AG20443 (cell line): ENCODE results near the gene NAPSA.
A peak's percentile ranks its signal among the peaks of the same experiment; 100 is the strongest.
"Not testable (repeated sequence)": the region's sequence is repeated elsewhere in the genome, so short reads cannot be mapped to it uniquely, and the experiment has no call there.

Experiments
- DNase-seq: peaks from one replicate; pipeline ENCODE4 v3.0.0; 2012; ENCODE audit warnings: low spot score, mixed read lengths

The NAPSA gene

DNA sequence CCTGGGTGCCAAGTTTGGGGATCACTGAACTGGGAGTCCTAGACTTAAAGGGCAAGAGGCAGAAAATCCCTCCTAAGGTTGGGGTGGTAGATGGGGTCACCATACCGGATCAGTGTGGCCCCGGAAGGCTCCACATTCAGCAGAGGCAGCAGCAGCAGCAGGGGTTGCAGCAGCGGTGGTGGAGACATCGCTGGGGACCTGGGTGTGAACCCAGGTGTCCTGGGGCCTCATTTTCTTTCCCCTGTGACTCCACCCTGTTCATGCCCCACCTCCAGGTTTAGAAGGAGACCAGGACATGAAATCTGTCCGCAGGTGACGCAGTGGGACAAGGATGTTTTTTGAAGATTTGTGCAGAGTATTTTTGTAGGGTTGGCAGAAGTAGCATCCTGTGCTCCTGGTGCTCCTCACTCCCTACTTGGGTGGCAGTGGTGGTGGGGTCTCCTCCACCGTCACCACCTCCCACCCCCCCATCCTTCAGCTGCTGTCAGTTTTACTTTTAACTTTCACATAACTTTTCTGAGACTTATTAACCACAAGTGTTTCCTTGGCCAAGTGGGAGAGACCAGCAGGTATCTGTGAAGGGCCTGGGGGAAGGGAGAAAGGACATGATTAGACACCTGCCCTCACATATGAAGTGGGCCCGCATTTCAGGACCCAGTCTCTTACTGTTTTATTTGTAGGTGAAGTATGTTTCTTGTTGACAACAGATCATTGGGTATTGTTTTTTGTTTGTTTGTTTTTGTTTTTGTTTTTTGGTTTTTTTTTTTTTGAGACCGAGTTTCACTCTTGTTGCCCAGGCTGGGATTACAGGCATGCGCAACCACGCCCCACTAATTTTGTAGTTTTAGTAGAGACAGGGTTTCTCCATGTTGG, at the start of gene NAPSA:
Gene NAPSA, minus strand, starts transcription at position 206 of the 873 bp plus-strand sequence. Its CDS starts 18 bp downstream, at position 188.
- no peak for DNase-seq

DNA sequence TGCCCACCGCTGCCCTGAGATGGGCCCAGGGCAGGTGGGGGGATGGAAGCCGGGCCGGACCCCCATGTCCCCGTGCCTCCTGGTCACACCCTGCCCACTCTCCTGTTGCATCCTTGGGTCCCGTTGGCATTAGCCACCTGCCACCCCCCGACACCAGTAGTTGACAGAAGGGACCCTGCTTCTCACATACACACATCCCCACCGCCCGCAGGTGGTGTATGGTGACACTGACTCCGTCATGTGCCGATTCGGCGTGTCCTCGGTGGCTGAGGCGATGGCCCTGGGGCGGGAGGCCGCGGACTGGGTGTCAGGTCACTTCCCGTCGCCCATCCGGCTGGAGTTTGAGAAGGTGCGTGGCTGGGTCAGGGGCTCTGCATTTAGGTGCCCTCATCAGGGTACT, 48.1 kb upstream of the NAPSA start:
- no peak for DNase-seq

DNA sequence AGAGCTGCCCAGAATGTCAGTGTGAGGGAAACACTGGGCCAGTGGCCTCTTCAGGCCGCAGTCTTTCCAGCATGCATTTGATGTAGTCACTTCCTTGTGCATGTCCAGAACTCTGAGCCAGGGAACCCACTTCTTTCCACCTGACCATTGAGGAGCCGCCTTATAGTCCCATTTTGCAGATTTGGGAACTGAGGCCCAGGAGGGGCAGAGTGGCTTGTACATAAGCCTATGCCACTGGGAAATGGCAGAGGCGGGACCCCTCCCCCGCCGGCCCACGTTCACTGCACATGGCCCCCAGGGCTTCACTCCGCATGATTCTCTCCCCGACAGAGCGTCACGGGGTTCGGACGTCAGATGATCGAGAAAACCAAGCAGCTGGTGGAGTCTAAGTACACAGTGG, 47.7 kb upstream of the NAPSA start:
- no peak for DNase-seq

DNA sequence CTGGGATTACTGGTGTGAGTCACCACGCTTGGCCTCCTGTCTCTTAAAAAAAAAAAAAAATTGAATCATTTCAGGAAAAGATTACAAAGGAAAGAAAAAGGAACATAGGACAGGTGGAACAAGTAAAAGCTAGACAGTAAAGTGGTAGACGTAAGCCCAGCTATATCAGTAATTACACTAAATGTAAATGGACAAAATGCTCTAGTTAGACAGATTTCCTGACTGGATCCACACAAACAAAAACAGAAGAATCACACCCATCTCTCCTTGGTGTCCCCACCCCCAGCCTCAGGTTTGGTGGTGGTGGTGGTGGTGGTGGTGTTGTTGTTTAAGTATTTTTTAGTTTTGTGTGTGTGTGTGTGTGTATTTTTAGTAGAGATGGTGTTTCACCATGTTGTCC, 47.0 kb upstream of the NAPSA start:
- DNase-seq = no peak

DNA sequence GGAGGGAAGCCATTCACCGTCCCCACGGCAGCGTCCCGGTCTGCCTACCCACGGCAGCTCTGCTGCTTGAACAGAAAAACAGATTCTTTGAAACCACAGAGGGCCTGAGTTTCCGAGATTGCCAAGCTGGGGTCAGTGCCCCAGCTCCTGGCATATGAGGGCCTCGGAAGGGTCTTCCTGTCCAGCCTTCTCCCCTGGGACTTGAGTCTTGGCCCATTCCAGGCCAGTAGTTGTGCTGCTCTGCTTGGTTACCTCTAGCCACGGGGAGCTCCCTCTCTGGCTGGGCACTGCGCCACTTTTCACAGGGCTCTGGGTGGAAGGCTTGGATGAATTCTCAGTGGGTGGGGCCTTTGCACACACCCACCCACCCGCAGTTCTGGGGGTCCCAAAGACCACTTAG, 44.7 kb upstream of the NAPSA start:
- DNase-seq = no peak

DNA sequence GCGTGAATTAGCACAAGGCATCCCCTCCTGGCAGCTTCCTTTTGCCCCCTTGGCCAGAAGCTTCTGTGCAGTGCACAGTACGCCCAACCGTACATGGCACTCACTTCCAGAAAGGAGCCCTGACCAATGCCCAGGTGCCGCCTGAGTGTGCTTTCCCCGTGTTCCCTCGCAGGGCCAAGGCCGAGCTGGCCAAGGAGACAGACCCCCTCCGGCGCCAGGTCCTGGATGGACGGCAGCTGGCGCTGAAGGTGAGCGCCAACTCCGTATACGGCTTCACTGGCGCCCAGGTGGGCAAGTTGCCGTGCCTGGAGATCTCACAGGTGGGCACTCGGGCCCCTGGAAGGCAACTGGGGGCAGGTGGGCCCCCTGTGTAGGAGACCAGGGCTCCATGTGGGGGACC, 43.9 kb upstream of the NAPSA start:
- no peak for DNase-seq

DNA sequence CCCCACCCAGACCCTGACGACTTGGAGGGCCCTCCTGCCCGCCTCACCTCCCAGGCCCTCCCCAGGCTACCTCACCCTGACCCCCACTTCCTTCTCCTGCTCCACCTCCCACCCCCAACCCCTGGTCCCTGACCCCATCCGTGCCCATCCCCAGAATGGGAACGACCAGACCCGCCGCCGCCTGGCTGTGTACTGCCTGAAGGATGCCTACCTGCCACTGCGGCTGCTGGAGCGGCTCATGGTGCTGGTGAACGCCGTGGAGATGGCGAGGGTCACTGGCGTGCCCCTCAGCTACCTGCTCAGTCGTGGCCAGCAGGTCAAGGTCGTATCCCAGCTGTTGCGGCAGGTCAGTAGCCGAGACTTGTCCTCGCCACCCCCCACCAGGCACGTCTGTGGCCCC, 41.4 kb upstream of the NAPSA start:
- DNase-seq = no peak

DNA sequence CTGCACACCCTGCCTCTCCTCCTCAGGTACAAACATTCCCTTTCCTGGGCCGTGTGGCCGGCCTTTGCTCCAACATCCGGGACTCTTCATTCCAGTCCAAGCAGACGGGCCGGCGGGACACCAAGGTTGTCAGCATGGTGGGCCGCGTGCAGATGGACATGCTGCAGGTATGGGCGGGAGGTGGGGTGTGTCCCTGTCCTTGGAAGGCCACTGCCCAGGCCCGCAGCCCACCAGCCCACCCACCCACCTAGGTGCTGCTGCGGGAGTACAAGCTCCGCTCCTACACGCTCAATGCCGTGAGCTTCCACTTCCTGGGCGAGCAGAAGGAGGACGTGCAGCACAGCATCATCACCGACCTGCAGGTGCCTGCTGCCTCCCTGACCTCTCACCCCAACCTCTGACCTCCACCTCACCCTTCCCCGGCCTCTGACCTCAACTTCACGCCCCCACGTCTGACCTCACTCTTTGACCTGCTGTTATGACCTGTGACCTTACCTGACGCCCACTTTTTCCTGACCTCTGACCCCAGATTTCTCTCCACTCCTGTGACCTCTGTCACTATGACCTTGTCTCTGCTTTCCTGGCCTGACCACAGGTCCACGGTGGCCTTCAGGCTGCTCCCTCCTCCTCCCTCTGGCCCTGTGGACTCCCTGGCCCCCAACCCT, 40.8 kb upstream of the NAPSA start:
- no peak for DNase-seq

DNA sequence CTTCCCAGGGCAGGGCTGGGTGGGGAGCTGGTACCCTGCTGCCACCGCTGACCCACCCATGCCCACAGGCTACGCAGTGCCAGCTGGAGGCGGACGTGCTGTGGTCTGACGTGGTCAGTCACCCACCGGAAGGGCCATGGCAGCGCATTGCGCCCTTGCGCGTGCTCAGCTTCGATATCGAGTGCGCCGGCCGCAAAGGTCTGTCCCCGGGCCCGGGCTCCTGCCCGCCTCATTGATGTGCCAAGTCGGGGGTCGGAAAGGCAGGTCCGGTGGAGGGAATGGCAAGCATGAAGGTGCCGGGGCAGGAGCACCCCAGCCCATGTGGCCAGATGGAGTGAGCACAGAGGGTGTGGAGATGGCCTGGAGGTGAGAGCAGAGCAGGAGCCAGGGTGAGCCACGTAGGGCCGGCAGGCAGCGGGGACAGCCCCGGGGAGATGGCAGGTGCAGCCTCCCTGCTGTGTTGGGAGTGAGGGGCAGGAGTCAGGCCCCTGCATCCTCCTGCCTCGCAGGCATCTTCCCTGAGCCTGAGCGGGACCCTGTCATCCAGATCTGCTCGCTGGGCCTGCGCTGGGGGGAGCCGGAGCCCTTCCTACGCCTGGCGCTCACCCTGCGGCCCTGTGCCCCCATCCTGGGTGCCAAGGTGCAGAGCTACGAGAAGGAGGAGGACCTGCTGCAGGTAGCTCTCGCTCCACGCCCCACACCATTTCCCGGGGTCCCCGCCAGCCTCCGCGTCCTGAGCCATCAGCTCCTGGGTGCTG, 37.3 kb upstream of the NAPSA start:
- no peak for DNase-seq

DNA sequence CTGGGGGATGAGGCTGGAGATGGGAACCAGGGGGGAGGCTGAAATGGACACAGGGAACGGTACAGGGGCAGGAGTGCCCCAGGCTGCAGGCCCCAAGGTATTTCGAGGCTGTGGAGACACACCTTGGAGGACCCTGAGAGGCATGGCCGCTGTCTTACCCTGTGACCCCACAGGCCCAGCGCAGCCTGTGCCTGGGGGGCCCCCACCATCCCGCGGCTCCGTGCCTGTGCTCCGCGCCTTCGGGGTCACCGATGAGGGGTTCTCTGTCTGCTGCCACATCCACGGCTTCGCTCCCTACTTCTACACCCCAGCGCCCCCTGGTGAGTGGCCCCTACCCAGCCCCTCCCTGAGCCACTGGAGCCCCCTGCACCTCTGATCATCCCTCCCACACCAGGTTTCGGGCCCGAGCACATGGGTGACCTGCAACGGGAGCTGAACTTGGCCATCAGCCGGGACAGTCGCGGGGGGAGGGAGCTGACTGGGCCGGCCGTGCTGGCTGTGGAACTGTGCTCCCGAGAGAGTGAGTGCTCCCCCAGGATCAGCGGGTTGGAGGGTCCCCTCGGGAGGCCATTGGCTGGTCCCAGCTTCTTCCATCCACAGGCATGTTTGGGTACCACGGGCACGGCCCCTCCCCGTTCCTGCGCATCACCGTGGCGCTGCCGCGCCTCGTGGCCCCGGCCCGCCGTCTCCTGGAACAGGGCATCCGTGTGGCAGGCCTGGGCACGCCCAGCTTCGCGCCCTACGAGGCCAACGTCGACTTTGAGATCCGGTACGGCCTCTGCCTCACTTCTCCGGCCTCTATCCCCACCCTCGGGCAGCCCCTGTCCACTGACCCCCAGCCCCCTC, 36.4 kb upstream of the NAPSA start:
- no peak for DNase-seq

DNA sequence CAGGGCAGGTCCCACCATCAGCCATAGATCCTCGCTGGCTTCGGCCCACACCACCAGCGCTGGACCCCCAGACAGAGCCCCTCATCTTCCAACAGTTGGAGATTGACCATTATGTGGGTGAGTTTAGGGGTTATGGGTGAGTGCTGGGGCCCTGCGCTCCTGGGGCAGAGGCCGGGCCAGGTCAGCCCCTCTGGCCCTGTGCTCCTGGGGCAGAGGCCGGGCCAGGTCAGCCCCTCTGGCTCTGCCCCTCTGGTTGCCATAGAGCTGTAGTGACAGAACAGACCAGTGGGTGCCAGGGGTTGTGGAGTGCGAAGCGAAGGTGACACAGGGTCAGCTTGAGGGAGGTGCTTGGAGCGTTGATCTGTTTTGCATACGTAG, 33.9 kb upstream of the NAPSA start:
- no peak for DNase-seq

DNA sequence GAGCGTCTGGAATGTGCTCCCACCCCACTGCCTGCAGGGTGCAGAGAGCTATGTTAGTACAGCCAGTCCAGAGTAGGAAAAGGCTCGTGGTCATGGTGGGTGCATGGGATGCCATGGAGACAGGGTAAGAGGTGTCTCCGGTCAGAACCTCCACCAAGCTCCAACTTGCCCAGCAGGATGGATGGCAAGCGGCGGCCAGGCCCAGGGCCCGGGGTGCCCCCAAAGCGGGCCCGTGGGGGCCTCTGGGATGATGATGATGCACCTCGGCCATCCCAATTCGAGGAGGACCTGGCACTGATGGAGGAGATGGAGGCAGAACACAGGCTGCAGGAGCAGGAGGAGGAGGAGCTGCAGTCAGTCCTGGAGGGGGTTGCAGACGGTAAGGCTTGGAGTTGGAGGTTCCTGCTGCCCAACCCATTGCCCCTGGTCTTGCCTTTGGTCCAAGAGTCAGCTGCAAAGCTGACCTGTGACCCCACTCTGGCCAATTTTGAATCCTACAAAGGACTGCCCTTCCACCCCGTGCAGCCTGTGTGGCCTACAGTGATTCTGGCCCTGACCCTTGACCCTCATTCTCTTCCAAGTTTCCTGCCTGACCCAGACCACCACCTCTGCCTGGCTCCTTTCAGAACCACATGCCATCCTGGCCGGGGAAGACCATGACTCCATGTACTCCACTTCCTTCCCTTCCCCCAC, 33.4 kb upstream of the NAPSA start:
- no peak for DNase-seq

DNA sequence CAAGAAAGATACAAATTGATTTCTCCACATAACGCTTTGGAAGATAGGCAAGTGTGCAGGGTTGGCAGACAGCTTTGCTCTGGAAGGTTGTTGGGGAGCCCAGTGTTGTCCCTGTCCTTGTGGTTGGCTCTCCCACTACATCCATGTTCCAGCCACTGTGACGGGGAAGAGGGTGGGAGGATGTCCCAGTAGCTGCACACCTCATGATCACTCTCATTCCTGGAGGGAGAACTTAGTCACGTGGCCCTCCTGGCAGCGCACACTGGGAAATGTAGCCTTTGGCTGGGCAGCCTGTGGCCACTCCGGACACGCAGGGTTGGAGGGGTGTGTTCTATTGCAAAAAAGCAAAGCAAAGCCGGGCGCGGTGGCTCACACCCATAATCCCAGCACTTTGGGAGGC, 28.6 kb upstream of the NAPSA start:
- no peak for DNase-seq

DNA sequence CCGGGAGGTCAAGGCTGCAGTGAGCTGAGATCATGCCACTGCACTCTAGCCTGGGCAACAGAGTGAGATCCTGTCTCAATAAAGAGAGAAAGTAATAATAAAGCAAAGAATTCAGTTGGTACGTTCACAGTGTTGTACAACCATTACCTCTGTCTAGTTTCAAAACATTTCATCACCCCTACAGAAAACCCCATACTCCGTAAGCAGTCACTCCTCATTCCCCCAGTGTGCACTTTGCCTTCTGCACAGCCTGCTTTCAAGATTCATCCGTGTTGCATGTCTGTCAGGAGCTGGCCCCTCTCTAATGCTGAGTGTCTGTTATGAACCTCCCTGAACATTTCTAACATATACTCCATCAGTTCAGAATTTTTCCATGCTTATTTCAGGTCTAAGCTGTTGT, 28.1 kb upstream of the NAPSA start:
- DNase-seq = no peak

DNA sequence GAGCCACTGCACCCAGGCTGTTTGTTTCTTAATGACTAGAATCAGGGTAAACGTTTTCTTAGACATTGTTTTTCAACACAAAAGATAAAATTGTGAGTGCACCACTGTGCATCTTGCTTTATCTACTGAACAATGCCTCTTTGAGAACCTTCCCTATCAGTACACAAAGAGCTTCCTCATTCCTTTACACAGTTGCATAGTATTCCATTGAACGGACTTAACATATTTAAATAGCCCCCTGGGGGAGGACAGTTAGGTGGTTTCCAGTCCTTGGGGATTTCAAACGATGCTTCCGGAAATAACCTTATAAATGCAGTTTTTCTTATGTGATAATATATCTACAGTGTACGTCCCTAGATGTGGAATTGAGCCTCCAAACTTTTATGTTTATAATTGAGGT, 27.3 kb upstream of the NAPSA start:
- DNase-seq = no peak

DNA sequence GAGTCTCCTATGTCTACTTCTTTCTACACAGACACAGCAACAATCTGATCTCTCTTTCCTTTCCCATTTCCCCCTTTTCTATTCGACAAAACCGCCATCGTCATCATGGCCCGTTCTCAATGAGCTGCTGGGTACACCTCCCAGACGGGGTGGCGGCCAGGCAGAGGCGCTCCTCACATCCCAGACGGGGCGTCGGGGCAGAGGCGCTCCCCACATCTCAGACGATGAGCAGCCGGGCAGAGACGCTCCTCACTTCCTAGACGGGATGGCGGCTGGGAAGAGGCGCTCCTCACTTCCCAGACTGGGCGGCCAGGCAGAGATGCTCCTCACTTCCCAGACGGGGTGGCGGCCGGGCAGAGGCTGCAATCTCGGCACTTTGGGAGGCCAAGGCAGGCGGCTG, 25.5 kb upstream of the NAPSA start:
- DNase-seq = not testable (repeated sequence)

DNA sequence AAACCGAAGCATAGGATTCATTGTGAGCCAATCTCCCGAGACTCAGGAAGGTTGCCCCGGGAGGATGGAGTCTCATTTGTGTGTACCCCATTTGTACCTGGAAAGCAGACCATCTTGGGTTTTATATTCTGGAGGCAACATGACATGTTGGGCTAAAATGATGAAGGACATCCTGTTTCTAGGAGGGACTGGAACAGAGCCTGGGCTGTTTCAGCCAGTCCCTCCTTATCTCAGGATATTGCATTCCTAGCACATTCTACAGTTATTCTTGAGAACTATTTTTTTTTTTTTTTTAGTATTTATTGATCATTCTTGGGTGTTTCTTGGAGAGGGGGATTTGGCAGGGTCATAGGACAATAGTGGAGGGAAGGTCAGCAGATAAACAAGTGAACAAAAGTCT, 24.9 kb upstream of the NAPSA start:
- DNase-seq = not testable (repeated sequence)

DNA sequence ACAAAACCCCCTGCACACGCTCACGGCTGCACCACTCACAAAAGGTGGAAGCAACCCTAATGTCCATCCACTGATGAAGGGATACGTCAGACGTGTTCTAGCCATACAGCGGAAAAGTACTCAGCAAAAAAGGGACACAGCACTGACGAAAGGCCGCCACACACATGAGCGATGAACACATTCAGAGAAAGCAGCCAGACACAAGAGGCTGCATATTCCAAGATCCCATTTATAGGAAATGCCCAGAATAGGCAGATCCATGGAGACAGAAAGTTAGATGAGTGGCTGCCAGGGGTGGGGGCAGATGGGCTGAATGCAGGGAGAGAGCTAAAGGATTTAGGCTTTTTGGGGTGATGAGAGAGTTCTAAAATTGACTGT, 22.4 kb upstream of the NAPSA start:
- no peak for DNase-seq

DNA sequence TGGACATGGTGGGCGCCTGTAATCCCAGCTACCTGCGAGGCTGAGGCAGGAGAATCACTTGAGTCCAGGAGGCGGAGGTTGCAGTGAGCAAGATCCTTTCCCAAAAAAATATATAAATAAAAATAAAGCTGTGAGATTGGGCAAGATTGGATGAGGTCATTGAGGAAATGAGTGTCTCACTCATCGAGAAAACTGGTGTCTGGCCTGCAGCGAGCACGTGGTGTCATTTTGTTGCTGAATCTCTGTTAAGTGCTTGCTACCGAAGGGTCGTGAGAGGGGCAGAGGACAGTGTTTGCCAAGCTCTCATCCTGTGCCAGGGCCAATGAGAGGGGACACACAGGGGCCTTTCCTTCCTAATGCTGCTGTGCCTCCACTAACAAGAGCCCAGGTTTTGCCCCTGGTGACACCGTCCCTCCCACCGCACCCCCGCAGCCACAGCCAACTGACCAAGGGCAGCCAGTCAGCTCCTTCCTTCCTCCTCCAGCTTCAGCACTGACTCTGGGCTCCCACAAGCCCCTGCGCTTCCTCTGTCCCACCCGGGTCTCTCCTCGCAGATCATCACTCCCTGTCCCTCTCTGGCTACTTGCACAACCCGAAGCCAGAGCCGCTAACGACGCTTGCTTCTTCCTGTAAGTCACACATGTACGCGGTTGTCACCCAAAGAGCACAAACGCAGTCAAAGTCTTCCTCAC, 21.9 kb upstream of the NAPSA start:
- DNase-seq = peak; percentile 30

DNA sequence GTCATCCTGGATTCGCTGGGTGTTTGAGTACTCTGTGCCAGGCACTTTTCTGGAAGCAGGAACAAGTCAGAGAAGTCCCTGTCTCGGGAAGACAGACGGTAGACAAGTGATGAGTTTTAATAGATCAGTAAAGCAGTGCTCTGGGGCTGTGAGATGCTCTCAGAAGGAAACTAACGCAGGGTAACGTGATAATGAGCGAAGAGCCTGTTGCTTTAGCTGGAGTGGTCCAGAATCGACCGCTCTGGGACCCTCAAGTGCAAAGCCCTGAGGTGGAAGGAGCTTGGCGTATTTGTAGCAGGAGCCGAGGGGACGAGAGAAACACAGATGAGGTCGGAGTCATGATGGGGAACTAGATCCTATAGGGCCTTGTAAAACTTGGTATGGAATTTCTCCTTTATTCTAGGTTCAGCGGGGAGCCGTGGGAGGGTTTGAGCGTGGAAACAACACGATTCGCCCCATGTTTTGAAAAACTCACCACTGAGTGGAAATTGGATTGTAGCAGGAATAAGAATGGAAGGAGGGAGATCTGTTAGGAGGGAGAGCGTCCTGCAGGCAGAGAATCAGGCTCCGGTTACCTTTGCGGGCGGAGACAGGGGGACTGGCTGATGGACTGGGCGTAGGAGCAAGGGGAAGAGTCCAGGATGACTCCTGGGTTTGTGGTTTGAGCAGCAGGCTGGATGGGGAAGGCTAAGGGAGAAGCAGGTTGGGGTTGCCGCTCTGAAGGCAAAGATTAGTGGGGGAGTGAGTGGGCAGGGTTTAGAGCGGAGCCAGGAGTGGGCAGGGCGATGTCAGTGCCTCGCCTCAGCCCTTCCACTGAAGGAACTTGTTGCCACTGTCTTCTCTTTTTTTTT, 19.5 kb upstream of the NAPSA start:
- peak; percentile 33 for DNase-seq
